Measurements from ENCODE around the gene ABCB11.

GRCh38 chr2:169005994-169006393 lies 25.1 kb downstream of the ABCB11 start:
- TF ChIP-seq POLR2A (IDR thresholded peaks at IDR 0.05; ENCODE audit: low read depth, low read length) (no peak), POLR2AphosphoS5 (IDR thresholded peaks at IDR 0.05; ENCODE audit: low read depth, low read length) (no peak), TAF1 (IDR thresholded peaks at IDR 0.05; ENCODE audit: low read depth, low read length) (no peak), PAX5 (IDR thresholded peaks at IDR 0.05; ENCODE audit: insufficient read depth, low read length, severe bottlenecking) (no peak)

All from GM12891 (cell line).